CD4-positive, alpha-beta T cell treated with Interferon alpha-2 for 1 hour (primary cell): ENCODE results near the gene RHOT1.
"Not testable (repeated sequence)": the region's sequence is repeated elsewhere in the genome, so short reads cannot be mapped to it uniquely, and the experiment has no call there.

Experiments used
- DNase-seq, 2 donors: peaks; one replicate each; pipeline ENCODE4 v3.0.0-alpha.2; 2020 to 2022

RHOT1 gene

DNA sequence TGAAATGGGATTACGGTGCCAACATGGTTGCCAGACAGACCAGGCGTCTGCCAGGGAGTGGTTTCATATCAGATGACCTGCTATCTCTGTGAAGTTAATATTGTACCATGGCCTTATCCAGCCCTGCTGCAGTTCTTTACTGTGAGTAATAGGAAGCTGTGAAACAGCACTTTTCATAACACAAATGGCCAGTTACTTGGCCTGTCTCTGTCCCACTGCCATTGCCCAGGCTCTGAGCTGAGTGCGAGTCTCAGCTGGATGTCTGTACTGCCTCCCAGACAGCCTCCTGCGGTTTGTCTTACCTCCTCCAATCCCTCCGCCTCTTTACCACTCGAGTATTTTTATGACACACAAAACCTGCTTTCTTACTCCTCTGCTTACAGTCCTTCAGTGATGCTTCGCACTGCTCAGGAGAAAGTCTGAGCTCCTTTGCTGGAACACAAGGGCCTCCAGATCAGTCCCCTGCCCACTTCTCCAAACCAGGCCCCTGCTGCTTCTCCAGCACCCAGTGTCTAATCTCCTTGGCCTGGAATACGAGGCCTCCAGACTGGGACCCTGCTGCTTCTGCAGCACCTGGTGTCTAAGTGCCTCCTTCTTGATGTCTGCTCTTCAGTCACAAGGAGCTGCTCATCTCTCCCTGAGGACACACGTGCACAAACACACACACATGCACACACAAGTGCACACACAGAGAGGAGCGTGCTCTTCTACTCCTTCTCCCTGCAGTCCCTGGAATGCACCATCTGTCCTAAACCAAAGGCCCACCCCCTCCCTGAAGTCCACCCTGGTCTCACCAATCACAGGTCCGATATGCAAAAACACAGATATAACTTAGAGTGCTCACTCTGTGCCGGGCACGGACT is 17.1 kb upstream of the RHOT1 start:
- no peak for DNase-seq

DNA sequence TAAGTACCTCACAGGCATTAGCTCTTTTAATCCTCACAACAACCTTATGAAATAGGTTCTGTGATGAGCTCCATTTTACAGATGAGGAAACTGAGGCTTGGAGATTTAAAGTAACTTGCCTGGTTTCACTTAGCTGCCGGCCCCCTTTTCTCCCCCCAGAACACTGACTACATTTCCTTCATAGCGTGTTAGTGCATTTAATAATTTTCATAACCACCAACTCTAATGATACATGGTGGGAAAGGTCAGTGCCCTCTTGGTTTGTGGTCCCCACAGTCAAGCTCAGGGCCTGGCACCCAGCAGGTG is 16.5 kb upstream of the RHOT1 start:
- DNase-seq, result no peak

DNA sequence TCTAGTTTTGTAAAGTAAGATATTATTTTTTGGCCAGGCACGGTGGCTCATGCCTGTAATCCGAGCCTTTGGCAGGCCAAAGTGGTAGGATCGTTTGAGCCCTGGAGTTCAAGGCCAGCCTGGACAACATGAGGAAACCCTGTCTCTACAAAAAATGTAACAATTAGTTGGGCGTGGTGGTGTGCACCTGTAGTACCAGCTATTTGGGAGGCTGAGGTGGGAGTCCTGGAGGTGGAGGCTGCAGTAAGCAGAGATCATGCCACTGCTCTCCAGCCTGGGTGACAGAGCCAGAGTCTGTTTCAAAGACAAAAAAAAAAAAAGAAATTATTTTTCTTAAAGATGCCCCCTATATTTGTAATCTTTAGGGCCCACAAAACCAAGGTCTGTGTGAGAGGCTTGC is 16.0 kb upstream of the RHOT1 start:
- DNase-seq, result no peak

DNA sequence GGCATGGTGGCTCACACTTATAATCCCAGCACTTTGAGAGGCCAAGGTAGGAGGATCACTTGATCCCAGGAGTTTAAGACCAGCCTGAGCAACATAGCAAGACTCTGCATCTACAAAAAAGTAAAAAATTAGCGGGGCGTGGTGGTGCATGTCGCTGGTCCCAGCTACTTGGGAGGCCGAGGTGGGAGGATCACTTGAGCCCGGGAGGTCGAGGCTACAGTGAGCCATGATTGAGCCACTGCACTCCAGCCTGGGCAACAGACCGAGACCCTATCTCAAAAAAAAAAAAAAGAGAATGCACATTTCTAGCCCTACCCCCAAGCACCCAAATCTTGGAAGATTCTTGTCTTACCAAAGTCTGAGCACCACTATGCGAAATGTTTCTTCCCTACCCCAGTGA is 15.6 kb upstream of the RHOT1 start:
- no peak for DNase-seq

DNA sequence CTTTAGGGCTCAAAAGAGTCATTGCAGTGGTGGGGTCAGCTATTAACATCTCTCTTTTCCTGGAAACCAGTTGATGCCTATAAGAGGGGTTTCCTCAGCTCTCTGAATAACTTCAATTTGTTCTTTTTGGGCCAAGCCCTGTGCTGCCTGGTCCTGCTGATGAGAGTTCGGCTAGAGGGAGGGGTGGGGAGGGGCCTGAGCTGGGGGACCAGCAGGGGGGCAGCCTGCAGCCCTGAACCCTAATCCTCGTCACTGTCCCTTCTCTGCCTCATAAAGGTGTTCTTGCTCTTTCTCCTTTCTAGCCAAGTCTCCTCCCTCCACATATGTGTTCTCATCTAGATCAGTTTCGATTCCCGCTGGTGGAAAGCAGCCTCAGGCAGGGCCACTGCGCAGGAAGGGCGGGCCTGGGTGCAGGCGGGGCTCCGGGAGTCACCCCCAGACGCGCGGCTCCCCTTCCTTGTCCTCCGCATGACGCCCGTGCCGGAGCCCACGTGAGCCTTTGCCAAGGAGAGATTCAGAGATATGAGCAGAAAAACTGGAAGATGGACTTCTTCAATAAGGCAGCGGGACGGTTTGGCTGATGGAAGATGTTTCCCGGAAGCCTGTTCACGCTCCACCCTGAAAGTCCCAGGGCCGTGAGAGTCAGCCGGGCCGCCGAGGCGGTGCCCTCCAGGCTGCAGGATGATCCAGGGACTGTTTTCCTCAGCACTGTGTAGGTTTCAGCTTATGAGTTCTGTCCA is 15.0 kb upstream of the RHOT1 start:
- DNase-seq, result peak; percentile 97

DNA sequence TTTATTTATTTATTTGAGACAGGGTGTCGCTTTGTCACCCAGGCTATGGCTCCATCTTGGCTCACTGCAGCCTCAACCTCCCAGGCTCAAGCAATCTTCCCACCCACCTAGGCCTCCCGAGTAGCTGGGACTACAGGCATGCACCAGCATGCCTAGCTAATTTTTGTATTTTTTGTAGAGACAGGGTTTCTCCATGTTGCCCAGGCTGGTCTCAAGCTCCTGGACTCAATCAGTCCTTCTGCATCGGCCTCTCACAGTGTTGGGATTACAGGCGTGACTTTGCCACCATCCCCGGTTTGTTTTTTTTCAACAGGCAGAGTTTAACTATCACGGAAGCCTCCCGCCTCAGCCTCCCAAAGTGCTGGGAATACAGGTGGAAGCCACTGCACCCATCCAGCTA is 13.8 kb upstream of the RHOT1 start:
- DNase-seq, result peak in 1 of 2 donors; percentile 16

DNA sequence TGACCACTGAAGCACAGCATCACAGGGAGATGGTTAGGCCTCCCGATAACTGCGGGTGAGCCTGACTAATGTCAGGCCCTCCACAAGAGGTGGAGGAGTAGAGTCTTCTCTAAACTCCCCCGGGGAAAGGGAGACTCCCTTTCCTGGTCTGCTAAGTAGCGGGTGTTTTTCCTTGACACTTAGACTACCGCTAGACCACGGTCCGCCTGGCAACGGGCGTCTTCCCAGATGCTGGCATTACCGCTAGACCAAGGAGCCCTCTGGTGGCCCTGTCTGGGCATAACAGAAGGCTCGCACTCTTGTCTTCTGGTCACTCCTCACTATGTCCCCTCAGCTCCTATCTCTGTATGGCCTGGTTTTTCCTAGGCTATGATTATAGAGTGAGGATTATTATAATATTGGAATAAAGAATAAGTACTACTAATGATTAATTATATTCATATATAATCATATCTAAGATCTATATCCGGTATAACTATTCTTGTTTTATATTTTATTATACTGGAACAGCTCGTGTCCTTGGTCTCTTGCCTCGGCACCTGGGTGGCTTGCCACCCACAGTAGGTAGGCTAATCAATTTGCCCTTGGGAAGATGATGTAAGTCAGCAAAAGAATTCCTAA is 6.7 kb upstream of the RHOT1 start:
- peak; percentile 34 to 38 for DNase-seq

DNA sequence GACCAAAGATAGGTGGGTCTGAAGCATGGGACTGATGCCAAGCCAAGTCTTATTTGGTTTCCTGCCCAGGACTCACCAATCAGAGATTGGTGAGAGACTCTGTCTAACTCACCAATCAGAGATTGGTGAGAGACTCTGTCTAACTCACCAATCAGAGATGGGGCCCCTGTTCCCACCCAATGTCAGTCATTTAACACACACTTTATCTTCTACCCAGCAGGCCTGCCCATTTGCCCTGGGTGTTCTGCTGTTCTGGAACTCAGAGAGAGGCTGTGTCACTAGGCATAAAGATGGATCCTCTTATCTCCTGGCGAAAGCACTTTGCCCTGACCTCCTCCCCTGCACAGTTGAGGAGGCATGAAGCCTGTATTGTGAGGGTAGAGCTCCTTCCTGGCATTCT is 5.4 kb upstream of the RHOT1 start:
- peak; percentile 7 to 31 for DNase-seq

DNA sequence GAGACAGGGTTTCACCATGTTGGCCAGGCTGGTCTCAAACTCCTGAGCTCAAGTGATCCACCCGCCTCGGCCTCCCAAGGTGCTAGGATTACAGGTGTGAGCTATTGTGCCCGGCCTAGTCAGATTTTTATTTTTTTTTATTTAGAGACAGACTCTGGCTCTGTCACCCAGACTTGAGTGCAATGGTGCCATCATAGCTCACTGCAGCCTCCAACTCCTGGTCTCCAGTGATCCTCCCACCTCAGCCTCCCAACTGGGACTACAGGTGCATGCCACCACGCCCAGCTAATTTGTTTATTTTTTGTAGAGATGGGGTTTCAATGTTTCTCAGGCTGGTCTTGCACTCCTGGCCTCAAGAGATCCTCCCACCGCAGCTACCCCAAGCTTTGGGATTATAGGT is 2.8 kb upstream of the RHOT1 start:
- not testable (repeated sequence) for DNase-seq

DNA sequence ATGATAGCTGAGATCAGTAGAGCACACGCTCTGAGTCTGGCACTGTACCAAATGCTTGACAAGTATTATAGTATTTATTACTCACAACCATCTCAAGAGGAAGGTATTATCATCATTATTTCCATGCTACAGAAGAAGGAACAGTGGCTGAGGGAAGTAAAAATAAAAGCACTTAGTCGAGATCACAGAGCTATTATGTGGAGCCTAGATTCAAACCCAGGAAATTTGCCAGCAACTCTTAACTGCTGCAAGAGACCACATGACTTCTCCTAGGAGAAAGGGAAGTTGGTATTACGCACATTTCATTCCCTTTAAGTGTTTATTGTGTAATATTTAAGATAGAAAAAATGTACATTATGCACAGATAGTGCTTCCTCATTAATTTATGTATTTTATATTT is 1.0 kb upstream of the RHOT1 start:
- DNase-seq, result peak; percentile 37 to 56

DNA sequence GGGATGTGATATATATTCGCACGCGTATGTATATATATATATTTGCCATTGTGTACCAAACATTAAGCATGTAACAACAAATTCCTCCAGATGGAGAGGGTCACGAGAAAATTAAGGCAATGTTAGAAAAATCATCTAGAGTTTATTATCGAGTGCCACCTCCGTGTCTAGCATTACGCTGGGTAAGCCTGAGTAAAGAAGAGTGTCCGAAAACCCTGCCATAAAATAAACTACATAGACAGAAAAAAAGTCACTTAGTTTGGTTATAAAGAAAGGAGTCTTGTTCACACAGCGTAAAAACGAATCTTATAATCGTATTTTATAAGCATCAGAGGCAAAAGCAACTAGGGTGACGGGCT is 644 bp upstream of the RHOT1 start:
- no peak for DNase-seq

DNA sequence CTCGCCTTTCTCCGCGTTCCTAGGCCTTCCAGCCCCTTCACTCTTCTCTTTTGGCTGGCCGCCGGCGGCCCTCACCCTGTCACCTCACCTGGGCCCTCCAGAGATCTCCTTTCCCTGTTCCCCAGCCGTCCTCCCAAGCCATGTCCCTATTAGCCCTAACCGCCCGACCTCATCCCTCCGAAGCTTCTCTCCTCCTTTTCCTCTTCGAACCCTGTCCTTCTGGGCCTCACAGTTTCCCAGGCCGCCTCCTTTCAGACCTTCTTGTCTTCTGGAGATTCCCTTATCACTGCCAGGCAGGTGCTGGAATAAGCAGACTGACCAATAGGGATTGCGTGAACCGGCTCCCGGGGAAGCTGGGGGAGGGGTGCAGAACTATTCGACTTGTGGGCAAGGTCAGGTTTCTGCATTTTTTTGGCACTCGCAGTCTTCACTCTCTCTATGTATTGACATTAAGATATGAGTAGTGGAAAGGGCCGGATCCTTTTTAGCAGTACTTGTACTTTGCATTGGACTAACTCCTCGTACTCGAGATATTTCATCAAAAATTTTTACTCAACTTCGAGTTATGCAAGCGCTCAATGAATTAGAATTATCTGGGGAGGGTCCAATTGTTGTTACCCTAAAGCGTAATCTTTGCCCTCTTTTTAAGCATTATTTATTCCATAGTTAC is 690 bp downstream of the RHOT1 start:
- DNase-seq, result peak; percentile 3 to 26

DNA sequence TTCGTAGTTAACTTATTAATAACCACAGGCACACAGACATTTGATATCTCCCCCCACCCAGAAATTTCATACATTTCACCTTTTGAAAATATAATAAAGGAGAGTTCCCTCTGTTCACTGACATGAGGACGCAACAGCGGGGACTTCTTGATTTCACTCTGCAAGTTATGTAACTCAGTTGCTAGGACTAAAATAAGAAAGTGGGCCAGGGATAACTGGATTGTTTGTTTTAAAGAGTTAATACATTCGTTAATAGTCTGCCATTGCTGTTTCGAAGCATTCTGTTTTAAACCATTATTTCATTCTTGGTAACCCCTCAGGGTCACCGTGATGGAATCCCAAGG is 1.2 kb downstream of the RHOT1 start:
- no peak for DNase-seq

DNA sequence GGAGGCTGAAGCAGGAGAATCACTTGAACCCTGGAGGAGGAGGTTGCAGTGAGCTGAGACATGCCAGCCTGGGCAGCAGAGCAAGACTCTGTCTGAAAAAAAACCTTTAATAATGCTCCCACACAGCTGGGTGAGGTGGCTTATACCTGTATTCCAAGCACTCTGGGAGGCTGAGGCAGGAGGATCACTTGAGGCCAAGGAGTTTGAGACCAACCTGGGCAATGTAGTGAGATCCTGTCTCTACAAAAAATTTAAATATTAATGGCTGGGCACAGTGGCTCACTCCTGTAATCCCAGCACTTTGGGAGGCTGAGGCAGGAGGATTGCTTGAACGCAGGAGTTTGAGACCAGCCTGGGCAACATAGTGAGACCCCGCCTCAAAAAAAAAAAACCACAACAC is 2.1 kb downstream of the RHOT1 start:
- DNase-seq, result not testable (repeated sequence)

DNA sequence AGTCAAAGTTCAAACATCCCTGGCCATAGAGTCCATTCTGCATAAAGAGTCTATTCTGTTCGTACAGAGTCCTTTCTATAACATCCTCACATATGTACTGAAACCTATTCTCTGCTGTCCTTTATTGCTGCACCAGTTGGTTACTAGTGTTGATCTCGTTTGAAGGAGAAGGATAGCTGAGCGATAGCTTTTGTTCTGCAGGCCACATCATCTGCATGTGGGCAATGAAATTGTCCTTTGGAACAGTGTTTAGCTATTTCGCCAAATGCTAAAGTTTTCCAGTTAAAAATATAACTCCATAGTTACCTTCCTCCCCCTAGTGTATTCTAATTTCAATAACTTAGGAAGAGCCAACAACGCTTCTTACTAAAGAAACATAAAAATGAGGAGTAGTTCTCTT is 6.0 kb downstream of the RHOT1 start:
- no peak for DNase-seq

DNA sequence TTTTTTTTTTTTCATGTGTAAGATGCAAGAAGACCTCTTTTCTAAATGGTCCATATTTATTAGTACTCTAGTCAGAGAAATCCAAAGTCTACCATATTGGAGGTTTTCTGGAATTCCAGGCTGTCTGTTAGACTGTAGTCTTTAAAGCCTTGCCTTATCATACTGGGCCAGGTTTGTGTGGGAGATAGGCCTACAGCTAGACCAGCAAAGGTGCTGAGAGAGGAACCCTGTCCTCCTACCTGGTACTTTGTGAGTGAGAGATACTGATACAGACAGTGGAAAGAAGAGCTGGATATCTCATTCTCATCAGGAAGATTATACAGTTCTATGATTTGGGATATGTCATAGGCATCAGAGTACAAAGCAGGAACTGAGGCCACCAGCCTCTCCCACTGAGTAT is 8.1 kb downstream of the RHOT1 start:
- DNase-seq, result no peak

DNA sequence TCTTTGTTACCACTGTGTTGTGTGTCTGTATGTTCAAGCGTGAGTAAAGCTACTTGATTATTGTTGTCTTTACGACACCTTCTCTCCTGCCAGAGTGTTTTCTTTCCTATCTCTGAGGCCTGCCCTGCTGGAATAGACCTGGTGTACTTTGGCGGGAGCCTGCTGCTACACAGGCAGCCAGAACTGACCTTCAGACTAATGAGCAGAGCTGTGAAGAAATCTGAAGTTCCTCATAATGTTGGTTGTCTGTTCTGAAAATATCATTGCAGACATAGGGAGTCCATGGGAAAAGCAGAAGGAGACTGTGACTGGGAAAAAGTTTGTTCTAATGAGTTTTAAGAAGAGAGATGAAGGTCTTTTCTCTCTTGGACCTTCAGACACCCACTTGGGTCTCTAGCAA is 9.8 kb downstream of the RHOT1 start:
- DNase-seq, result no peak

DNA sequence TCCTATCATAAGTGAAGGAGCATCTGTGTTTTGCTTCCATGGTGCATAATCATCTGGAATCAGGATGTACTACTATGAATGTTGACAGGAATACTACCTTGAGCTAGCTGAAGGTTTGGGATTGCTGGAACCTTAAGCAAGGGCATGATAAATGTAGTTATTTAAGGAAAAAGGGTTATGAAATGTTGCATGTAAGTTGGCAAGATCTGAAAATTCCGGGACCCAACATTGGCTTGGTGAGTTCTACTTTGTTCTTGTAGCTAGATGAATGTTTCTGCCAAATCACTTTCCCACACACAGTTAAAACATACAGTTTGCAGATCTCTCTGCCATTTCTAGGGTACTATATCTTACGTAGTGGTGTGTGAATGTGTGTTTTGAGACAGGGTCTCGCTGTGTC is 13.6 kb downstream of the RHOT1 start:
- no peak for DNase-seq

DNA sequence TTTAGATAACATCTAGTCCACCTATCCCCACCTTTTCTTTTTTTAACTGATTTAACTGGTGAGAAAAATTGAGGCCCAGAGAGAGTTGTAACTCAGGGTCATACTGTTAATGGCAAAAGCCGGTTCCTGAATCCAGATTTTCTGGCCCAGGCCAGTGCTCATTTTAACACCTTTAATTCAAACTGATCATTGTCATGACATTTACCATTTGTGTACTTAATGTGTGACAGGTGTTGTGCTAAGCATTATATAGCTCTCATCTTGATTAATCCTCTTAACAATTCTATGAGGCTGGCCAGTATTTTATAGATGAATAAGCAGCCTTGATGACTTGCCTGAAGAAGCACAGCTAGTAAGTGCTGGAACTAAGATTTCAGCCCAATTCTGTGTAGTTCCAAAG is 14.4 kb downstream of the RHOT1 start:
- DNase-seq, result no peak

DNA sequence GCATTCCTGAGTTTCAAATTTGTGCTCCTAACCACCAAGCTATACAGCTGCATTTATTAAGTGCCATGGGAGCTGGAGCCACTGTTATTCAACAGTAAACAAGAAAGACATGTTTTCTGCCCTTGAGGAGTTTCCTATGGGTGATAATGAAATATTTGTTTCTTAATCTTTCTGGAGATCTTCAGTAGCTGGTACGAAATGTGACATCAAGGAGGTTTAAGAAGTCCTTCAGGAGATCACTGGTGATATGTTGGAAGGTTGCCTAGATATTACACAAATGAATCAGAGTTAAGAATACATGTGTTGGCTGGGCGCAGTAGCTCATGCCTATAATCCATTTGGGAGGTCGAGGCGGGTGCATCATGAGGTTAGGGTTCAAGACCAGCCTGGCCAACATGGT is 14.9 kb downstream of the RHOT1 start:
- no peak for DNase-seq

DNA sequence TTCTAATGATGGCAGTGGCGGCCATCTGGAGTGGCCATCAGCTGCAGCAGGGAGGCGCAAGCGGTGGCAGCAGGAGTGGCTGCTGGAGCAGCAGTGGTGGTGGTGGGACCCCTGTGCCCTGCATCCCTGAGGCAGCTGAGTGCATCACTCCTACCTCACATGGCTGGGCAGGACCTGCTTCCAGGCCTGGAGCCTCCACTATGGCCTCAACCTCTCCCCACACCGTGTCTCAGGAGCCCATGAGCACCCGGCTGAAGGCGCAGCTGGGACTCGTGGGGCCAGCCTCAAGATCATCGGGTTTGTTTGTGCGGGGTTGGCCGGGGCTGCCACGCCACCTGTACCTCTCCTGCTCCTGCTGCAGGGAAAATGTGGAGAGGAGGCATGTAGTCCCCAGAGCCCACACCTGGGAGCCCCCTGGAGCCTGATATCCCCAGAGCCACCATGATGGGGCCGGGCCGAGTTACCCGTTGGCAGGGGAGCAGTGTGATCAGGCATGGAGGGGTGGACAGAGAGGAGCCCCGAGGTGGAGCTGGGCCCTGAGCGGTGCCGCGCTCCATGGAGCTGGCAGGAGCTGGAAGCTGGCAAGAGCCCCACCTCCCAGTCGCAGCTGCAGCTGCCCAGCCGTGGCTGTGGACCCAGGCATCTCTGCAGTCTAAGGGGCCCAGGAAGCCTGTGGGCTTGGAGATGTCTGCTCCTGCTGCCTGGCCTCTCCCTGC is 16.7 kb downstream of the RHOT1 start:
- no peak for DNase-seq

DNA sequence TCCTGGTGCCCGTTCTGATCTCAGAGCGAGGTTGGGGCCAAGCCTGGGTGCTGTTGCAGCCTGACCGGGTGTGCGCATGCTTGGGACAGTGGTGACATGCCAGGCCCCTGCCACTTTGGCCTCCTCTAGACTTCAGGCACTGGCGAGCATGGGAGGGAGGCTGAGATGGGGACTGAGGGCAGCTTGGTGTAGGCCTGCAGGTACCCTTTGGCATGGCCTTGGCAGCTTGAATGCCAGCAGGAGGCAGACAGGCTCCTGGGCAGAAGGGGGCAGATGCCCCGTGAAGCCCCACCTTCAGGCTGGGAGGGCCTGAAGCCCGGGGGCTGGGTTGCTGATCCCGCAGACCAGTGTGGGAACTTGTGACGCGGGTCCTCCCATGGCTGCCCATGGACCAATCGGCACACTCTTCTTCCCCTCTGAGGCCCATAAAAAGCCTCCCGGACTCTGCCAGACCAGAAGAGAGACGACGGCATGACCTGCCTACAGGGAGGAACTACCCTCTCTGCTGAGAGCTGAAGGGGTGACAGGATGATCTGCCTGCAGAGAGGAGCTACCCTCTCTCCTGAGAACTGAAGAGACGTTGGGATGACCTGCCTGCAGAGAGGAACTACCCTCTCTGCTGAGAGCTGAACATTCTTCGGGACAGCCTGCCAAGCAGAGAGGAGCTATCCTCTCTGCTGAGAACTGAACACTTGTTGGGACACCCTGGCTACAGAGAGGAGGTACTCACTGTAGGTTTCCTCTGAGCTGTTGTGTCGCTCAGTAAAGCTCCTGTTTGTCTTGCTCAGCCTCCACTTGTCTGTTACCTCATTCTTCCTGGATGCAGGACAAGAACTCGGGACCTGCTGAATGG is 17.5 kb downstream of the RHOT1 start:
- no peak for DNase-seq
